Measurements from ENCODE around the gene ZNF17.
"Not testable (repeated sequence)": the region's sequence is repeated elsewhere in the genome, so short reads cannot be mapped to it uniquely, and the experiment has no call there.

The ZNF17 gene

DNA sequence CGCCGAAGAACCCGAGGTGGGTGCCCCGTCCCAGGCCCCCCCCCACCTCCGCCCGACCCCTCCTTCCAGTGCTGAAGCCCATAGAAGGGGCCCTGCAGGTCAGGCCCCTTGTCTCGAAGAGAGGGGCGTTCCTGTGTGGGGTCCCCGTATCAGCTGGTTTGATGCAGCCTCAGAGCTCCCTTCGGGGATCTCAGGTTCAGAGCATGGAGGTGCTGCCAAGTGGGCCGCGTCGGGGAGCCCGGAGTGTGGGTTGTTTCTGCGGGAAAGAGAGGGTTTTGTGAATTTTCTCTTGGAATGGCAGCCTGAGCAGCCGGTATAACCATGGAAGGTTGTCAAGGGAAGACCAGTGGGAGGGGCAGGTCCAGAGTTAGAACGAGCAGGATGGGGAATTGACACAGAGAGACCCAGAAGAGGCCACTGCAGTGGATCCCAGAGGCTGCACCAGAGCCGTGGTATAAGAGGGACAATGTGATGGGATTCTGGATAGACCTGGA, 47.2 kb upstream of the ZNF17 start:
- Histone ChIP-seq H2BK5ac (ENCODE audit: low read depth, low read length, poor library complexity, severe bottlenecking) (no peak overlapping the region), H3K14ac (ENCODE audit: low read length in 2 of 2) (no peak overlapping the region), H3K4me2 (ENCODE audit: low read length, poor library complexity, severe bottlenecking) (peak overlapping the region; percentile 81), H4K8ac (ENCODE audit: low read length) (peak overlapping the region; percentile 54), H3K23ac (ENCODE audit: low read length in 2 of 2) (no peak overlapping the region), H3K4me3 (ENCODE audit: insufficient read depth in 1 of 2, low read depth in 1 of 2, low read length in 2 of 2) (peak overlapping the region; percentile 68 to 85), H3K18ac (ENCODE audit: low read depth in 1 of 2, low read length in 2 of 2) (peak overlapping the region; percentile 21 to 49), H2AFZ (ENCODE audit: low read depth, low read length) (no peak overlapping the region), H3K4me1 (ENCODE audit: control insufficient read depth, insufficient read depth, low read depth, low read length) (peaks cover 4% of the 10 kb centered on the region), H3K79me1 (replicated peaks; ENCODE audit: low read length, poor library complexity, severe bottlenecking) (peaks cover 25% of the 10 kb centered on the region), H4K91ac (ENCODE audit: low read length) (no peak overlapping the region), H2BK120ac (ENCODE audit: low read depth, low read length) (no peak overlapping the region), H3K4ac (ENCODE audit: low read depth in 1 of 2, low read length in 2 of 2) (peak overlapping the region in 1 of 2 experiments; percentile 19), H3K9me3 (ENCODE audit: control insufficient read depth, low read length) (no peaks in the 10 kb centered on the region), H3K27ac (ENCODE audit: low read length, poor library complexity, severe bottlenecking) (peak overlapping the region; percentile 5), H3K27me3 (ENCODE audit: control insufficient read depth in 1 of 2, insufficient read depth in 1 of 2, low read length in 2 of 2) (no peaks in the 10 kb centered on the region), H2BK15ac (ENCODE audit: low read depth, poor library complexity, severe bottlenecking) (no peak overlapping the region), H3K9ac (ENCODE audit: low read length) (peak overlapping the region; percentile 92), H3K36me3 (ENCODE audit: control insufficient read depth in 1 of 2, insufficient read depth in 2 of 2, low read depth in 1 of 2, low read length in 2 of 2) (peaks cover 8 to 18% of the 10 kb centered on the region in 2 experiments), H2BK12ac (ENCODE audit: low read length in 2 of 2) (no peak overlapping the region), H2AK5ac (ENCODE audit: low read length, severe bottlenecking) (no peak overlapping the region)
- DNase-seq: peak; percentile 53
- WGBS: 9% methylated on average over 13 of the region's 18 CpGs

DNA sequence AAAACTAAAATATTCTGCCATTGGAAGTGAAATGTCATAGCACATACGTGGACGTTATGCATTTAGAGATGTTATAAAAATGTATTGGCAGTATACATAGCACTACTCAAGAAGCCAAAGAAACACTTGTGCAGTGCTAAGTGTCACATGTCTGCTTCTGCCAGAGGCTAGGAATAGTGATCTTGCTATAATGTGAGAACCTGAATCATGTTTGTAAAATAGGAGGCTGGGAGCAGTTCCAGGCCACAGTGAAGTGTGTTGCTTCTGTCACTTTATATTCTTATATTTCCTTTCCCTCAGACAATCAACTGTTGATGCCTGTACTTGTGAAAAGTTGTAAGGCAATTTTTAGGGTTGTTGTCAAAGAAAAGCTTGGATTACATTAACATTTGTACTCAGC, 44.2 kb upstream of the ZNF17 start:
- H3K18ac ChIP-seq (ENCODE audit: low read depth in 1 of 2, low read length in 2 of 2): no peak overlapping the region
- no peak overlapping the region for H3K14ac ChIP-seq (ENCODE audit: low read length in 2 of 2)
- H2AFZ ChIP-seq (ENCODE audit: low read depth, low read length): no peak overlapping the region
- H3K27me3 ChIP-seq (ENCODE audit: control insufficient read depth in 1 of 2, insufficient read depth in 1 of 2, low read length in 2 of 2): no peaks in the 10 kb centered on the region
- no peak overlapping the region for H3K4ac ChIP-seq (ENCODE audit: low read depth in 1 of 2, low read length in 2 of 2)
- no peak overlapping the region for H2BK120ac ChIP-seq (ENCODE audit: low read depth, low read length)
- no peak overlapping the region for H4K91ac ChIP-seq (ENCODE audit: low read length)
- H3K9me3 ChIP-seq (ENCODE audit: control insufficient read depth, low read length): no peaks in the 10 kb centered on the region
- no peak overlapping the region for H2BK12ac ChIP-seq (ENCODE audit: low read length in 2 of 2)
- peaks cover 14 to 22% of the 10 kb centered on the region in 2 experiments for H3K36me3 ChIP-seq (ENCODE audit: control insufficient read depth in 1 of 2, insufficient read depth in 2 of 2, low read depth in 1 of 2, low read length in 2 of 2)
- no peak overlapping the region for H3K23ac ChIP-seq (ENCODE audit: low read length in 2 of 2)
- H3K79me1 ChIP-seq (replicated peaks; ENCODE audit: low read length, poor library complexity, severe bottlenecking): peaks cover 27% of the 10 kb centered on the region
- no peak overlapping the region for H2BK15ac ChIP-seq (ENCODE audit: low read depth, poor library complexity, severe bottlenecking)
- no peak overlapping the region for H2AK5ac ChIP-seq (ENCODE audit: low read length, severe bottlenecking)
- WGBS: 100% methylated on average over 2 of the region's 2 CpGs
- H3K9ac ChIP-seq (ENCODE audit: low read length): no peak overlapping the region
- no peak overlapping the region for H2BK5ac ChIP-seq (ENCODE audit: low read depth, low read length, poor library complexity, severe bottlenecking)
- DNase-seq: no peak
- no peak overlapping the region for H3K27ac ChIP-seq (ENCODE audit: low read length, poor library complexity, severe bottlenecking)
- no peak overlapping the region for H4K8ac ChIP-seq (ENCODE audit: low read length)
- H3K4me3 ChIP-seq (ENCODE audit: insufficient read depth in 1 of 2, low read depth in 1 of 2, low read length in 2 of 2): no peak overlapping the region
- H3K4me2 ChIP-seq (ENCODE audit: low read length, poor library complexity, severe bottlenecking): no peak overlapping the region
- peaks cover 4% of the 10 kb centered on the region for H3K4me1 ChIP-seq (ENCODE audit: control insufficient read depth, insufficient read depth, low read depth, low read length)

GRCh38 chr19:57374179-57374578, 36.8 kb upstream of the ZNF17 start:
- Histone ChIP-seq H3K4me1 (ENCODE audit: control insufficient read depth, insufficient read depth, low read depth, low read length) (no peaks in the 10 kb centered on the region), H3K27me3 (ENCODE audit: control insufficient read depth in 1 of 2, insufficient read depth in 1 of 2, low read length in 2 of 2) (no peaks in the 10 kb centered on the region), H3K9me3 (ENCODE audit: control insufficient read depth, low read length) (peaks cover 57% of the 10 kb centered on the region), H2BK15ac (ENCODE audit: low read depth, poor library complexity, severe bottlenecking) (no peak overlapping the region), H2BK120ac (ENCODE audit: low read depth, low read length) (no peak overlapping the region), H3K4me2 (ENCODE audit: low read length, poor library complexity, severe bottlenecking) (no peak overlapping the region), H4K91ac (ENCODE audit: low read length) (no peak overlapping the region), H3K27ac (ENCODE audit: low read length, poor library complexity, severe bottlenecking) (no peak overlapping the region), H4K8ac (ENCODE audit: low read length) (no peak overlapping the region), H3K9ac (ENCODE audit: low read length) (no peak overlapping the region), H3K4me3 (ENCODE audit: insufficient read depth in 1 of 2, low read depth in 1 of 2, low read length in 2 of 2) (no peak overlapping the region), H3K36me3 (ENCODE audit: control insufficient read depth in 1 of 2, insufficient read depth in 2 of 2, low read depth in 1 of 2, low read length in 2 of 2) (peaks cover 64 to 79% of the 10 kb centered on the region in 2 experiments), H3K23ac (ENCODE audit: low read length in 2 of 2) (no peak overlapping the region), H3K4ac (ENCODE audit: low read depth in 1 of 2, low read length in 2 of 2) (no peak overlapping the region), H2BK12ac (ENCODE audit: low read length in 2 of 2) (no peak overlapping the region), H2BK5ac (ENCODE audit: low read depth, low read length, poor library complexity, severe bottlenecking) (no peak overlapping the region), H2AFZ (ENCODE audit: low read depth, low read length) (no peak overlapping the region), H2AK5ac (ENCODE audit: low read length, severe bottlenecking) (no peak overlapping the region), H3K14ac (ENCODE audit: low read length in 2 of 2) (no peak overlapping the region), H3K79me1 (replicated peaks; ENCODE audit: low read length, poor library complexity, severe bottlenecking) (peaks cover 4% of the 10 kb centered on the region), H3K18ac (ENCODE audit: low read depth in 1 of 2, low read length in 2 of 2) (no peak overlapping the region)
- 93% methylated on average over 6 of the region's 6 CpGs for WGBS
- DNase-seq: no peak

GRCh38 chr19:57374647-57375046, 36.3 kb upstream of the ZNF17 start:
- not testable (repeated sequence) for H3K4ac ChIP-seq (ENCODE audit: low read depth in 1 of 2, low read length in 2 of 2); H2AFZ ChIP-seq (ENCODE audit: low read depth, low read length); H2BK5ac ChIP-seq (ENCODE audit: low read depth, low read length, poor library complexity, severe bottlenecking); H4K8ac ChIP-seq (ENCODE audit: low read length); H2AK5ac ChIP-seq (ENCODE audit: low read length, severe bottlenecking); H3K27ac ChIP-seq (ENCODE audit: low read length, poor library complexity, severe bottlenecking); DNase-seq; H4K91ac ChIP-seq (ENCODE audit: low read length); H2BK120ac ChIP-seq (ENCODE audit: low read depth, low read length); H3K23ac ChIP-seq (ENCODE audit: low read length in 2 of 2); H3K4me3 ChIP-seq (ENCODE audit: insufficient read depth in 1 of 2, low read depth in 1 of 2, low read length in 2 of 2); H3K4me2 ChIP-seq (ENCODE audit: low read length, poor library complexity, severe bottlenecking); H3K9ac ChIP-seq (ENCODE audit: low read length); H3K79me1 ChIP-seq (replicated peaks; ENCODE audit: low read length, poor library complexity, severe bottlenecking); H3K14ac ChIP-seq (ENCODE audit: low read length in 2 of 2); H2BK15ac ChIP-seq (ENCODE audit: low read depth, poor library complexity, severe bottlenecking); H3K4me1 ChIP-seq (ENCODE audit: control insufficient read depth, insufficient read depth, low read depth, low read length); H3K27me3 ChIP-seq (ENCODE audit: control insufficient read depth in 1 of 2, insufficient read depth in 1 of 2, low read length in 2 of 2); H3K18ac ChIP-seq (ENCODE audit: low read depth in 1 of 2, low read length in 2 of 2); H2BK12ac ChIP-seq (ENCODE audit: low read length in 2 of 2)
- H3K36me3 ChIP-seq (ENCODE audit: control insufficient read depth in 1 of 2, insufficient read depth in 2 of 2, low read depth in 1 of 2, low read length in 2 of 2): peaks cover 64 to 79% of the 10 kb centered on the region in 2 experiments
- WGBS: 92% methylated on average over 2 of the region's 2 CpGs
- peaks cover 61% of the 10 kb centered on the region for H3K9me3 ChIP-seq (ENCODE audit: control insufficient read depth, low read length)

All from mesenchymal stem cell (in vitro differentiated cells and primary cell).